H1 (cell line): ENCODE data around the gene PAQR7. TPM values are rescaled to one million over a fixed set of nuclear protein-coding genes. Genes with fewer than 3 reads are reported as not detected.

ENCODE experiments used
- BACH1 ChIP-seq: IDR thresholded peaks from 2 replicates; pipeline ENCODE4 v1.6.1; 2012; ENCODE audit warnings: low read length, improper control_type of control experiment
- GABPA ChIP-seq: IDR thresholded peaks from 2 replicates; pipeline ENCODE4 v1.6.1; 2011; ENCODE audit warnings: mild to moderate bottlenecking, low read length, moderate library complexity, borderline replicate concordance; ENCODE audit not compliant: insufficient read depth
- MAFK ChIP-seq: IDR thresholded peaks from 2 replicates; pipeline ENCODE4 v1.6.1; 2012; ENCODE audit warnings: low read depth, mild to moderate bottlenecking, improper control_type of control experiment, low read length
- RBBP5 ChIP-seq: IDR thresholded peaks from 2 replicates; pipeline ENCODE4 v1.7.1; 2012; ENCODE audit warnings: low read depth, mild to moderate bottlenecking, inconsistent platforms, low read length, moderate library complexity, borderline replicate concordance
- TCF12 ChIP-seq: IDR thresholded peaks from 2 replicates; pipeline ENCODE4 v1.6.1; 2011; ENCODE audit warnings: low read depth, mild to moderate bottlenecking, low read length
- YY1 ChIP-seq: IDR thresholded peaks from 2 replicates; pipeline ENCODE4 v1.6.1; 2011; ENCODE audit warnings: low read depth, mild to moderate bottlenecking, low read length
- polyA plus RNA-seq, 7 experiments: library from polyadenylated mRNA; depleted of rRNA in 3 of 7; stranded (reverse) in 5 of 7; unstranded in 2 of 7; fragments of >200 nt in 5 of 7; fragments of 200-250 nt in 2 of 7; gene quantifications; 1 replicate in 5 of 7; 2 replicates in 1 of 7; 4 replicates in 1 of 7; pipeline versions ENCODE4 v1.2.1 to v1.2.3, GENCODE V29; 2011 to 2013; ENCODE audit warnings: missing spikeins in 2 of 7, mixed read lengths in 2 of 7
- total RNA-seq: library from RNA; stranded (reverse); fragmentation: NEBNext Ultra II Directional; extraction: Animal tissue kit (Norgen Biotek cat#: 25700); gene quantifications from 2 replicates; pipeline ENCODE4 v1.2.1, GENCODE V29; 2021

PAQR7 gene
- total and polyA plus RNA-seq, 2 of the 8 experiments (the other 6 are each of a cell fraction or from before 2014, with no cell fraction given): 7.3 to 7.4 TPM

- no peak for TF ChIP-seq GABPA
- no peak for TF ChIP-seq TCF12
- TF ChIP-seq RBBP5: no peak
- no peak for TF ChIP-seq MAFK
- TF ChIP-seq YY1: no peak
- no peak for TF ChIP-seq BACH1
- TF ChIP-seq, all 59 proteins: peak for 0
Observed at GRCh38 chr1:25826571-25826970, 48.9 kb downstream of the PAQR7 start (continued).
